ENCODE data around the gene ARPC1A.

DNA sequence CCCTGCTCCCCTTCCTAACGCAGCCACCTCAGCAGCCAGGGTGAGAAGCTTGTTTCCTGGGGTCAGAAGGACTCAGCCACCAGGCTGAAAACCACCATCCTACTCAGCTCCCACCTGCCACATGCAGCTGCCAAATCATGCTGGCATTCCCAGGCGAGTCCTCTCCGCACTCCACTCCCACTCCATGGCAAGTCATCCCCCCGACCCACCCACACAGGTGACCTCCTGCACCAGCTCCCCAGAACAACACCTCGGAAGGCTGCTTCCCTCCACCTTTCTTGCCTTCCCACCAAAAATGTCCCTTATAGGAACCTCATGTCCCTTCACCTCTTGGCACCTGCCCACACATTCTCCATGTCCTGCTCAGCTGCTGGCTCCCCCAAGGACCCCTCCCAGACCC, 78.1 kb downstream of the ARPC1A start:
- no peak for TF ChIP-seq CTCF (conservative IDR thresholded peaks at IDR 0.05)
- no peak for TF ChIP-seq ZFX (IDR thresholded peaks at IDR 0.05)
